Testis (tissue), 3 donors: ENCODE results near the gene CDH7. TPM values are rescaled to one million over a fixed set of nuclear protein-coding genes. Genes with fewer than 3 reads are reported as not detected.

Experiments used
- DNase-seq: peaks from one replicate; pipeline ENCODE4 v3.0.0-alpha.2; 2019
- H3K27ac ChIP-seq, 2 donors: fragments of 200-600 bp; sonication (generic); one replicate each; pipeline ENCODE4 v1.5.1; 2019
- H3K27me3 ChIP-seq: fragments of 200-600 bp; sonication (generic); one replicate; pipeline ENCODE4 v1.5.1; 2019
- H3K36me3 ChIP-seq: fragments of 200-600 bp; sonication (generic); one replicate; pipeline ENCODE4 v1.5.1; 2017; ENCODE audit warnings: low read depth; ENCODE audit errors: missing control alignments
- H3K4me1 ChIP-seq: fragments of 200-600 bp; sonication (generic); one replicate; pipeline ENCODE4 v1.5.1; 2019
- H3K4me3 ChIP-seq, 2 donors: fragments of 200-600 bp; sonication (generic); one replicate each; pipeline ENCODE4 v1.5.1; 2017 to 2019
- H3K9me3 ChIP-seq: fragments of 200-600 bp; sonication (generic); one replicate; pipeline ENCODE4 v1.5.1; 2017
- POLR2A ChIP-seq: fragments of 450-650 bp; IDR thresholded peaks from one replicate; pipeline ENCODE4 v1.6.1; 2017; ENCODE audit warnings: antibody characterized with exemption, mild to moderate bottlenecking, moderate library complexity
- WGBS, 2 donors: methylation state at CpG; one replicate each; pipeline ENCODE4 v1.1.5; 2018; 5-methylcytosine and 5-hydroxymethylcytosine counted together
- intact Hi-C: fragments of 100-400 bp; cut with DNase I; formaldehyde crosslinking; loops from one replicate; pipeline ENCODE4 v1.15.1; 2023; ENCODE audit warnings: low total_unique reads
- polyA plus RNA-seq: library from polyadenylated mRNA; stranded (reverse); fragments of 350-450 nt; fragmentation: Illumina TruSeq; extraction: RNeasy Lipid Tissue Mini Kit (QIAGEN cat#74804); gene quantifications from one replicate; pipeline ENCODE4 v1.2.3, GENCODE V29; 2014; ENCODE audit warnings: low read depth, low replicate concordance; ENCODE audit not compliant: insufficient read depth
- total RNA-seq, 2 donors: library from RNA; depleted of rRNA; stranded (reverse); fragments of >200 nt; gene quantifications; one replicate each; pipeline ENCODE4 v1.2.3, GENCODE V29; 2016
- TF ChIP-seq, protein P1 (sequence below), 3 experiments: fragments of 450-650 bp in 2 of 3; fragments of 200-600 bp in 1 of 3; sonication (generic) in 1 of 3; IDR thresholded peaks; one replicate each; pipeline ENCODE4 v1.5.1; 2016 to 2019; ENCODE audit warnings: antibody characterized with exemption in 3 of 3, mild to moderate bottlenecking in 2 of 3, moderate library complexity in 1 of 3

The CDH7 gene
- total and polyA plus RNA-seq, 3 donors from 2014 or later, result 1.0 to 3.2 (median 1.2) TPM

DNA sequence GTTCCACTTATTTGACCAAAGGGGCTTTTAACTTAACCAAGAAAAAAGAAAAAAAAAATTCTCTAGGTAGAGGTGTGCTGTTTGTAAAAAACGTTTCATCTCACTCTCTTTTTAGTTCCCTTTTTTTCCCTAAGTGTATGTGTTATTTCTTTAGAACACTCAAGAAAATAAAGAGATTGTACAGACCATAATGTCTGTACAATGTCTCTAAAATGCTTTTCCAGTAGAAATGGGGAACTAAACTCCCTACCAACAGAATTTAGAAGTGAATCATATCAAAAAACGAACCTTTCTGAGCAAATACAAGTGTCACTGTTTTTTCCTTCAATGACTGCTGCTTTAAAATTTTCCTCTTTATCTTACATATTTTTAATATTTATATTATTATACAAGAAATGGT lies 72.0 kb downstream of the CDH7 start:
- intact Hi-C loops, result no loop called here
- no peaks in the 10 kb centered on the region for H3K36me3 ChIP-seq
- H3K4me3 ChIP-seq, result no peak overlapping the region
- H3K27me3 ChIP-seq, result no peaks in the 10 kb centered on the region
- no peak overlapping the region for H3K27ac ChIP-seq
- TF ChIP-seq, protein P1, sequence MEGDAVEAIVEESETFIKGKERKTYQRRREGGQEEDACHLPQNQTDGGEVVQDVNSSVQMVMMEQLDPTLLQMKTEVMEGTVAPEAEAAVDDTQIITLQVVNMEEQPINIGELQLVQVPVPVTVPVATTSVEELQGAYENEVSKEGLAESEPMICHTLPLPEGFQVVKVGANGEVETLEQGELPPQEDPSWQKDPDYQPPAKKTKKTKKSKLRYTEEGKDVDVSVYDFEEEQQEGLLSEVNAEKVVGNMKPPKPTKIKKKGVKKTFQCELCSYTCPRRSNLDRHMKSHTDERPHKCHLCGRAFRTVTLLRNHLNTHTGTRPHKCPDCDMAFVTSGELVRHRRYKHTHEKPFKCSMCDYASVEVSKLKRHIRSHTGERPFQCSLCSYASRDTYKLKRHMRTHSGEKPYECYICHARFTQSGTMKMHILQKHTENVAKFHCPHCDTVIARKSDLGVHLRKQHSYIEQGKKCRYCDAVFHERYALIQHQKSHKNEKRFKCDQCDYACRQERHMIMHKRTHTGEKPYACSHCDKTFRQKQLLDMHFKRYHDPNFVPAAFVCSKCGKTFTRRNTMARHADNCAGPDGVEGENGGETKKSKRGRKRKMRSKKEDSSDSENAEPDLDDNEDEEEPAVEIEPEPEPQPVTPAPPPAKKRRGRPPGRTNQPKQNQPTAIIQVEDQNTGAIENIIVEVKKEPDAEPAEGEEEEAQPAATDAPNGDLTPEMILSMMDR (IDR thresholded peaks at IDR 0.05), result no peak
- TF ChIP-seq POLR2A, result no peak
- no peak for DNase-seq
- no peaks in the 10 kb centered on the region for H3K9me3 ChIP-seq
- 60 to 70% methylated on average over 2 of the region's 2 CpGs for WGBS, 2 donors
- H3K4me1 ChIP-seq, result no peaks in the 10 kb centered on the region

DNA sequence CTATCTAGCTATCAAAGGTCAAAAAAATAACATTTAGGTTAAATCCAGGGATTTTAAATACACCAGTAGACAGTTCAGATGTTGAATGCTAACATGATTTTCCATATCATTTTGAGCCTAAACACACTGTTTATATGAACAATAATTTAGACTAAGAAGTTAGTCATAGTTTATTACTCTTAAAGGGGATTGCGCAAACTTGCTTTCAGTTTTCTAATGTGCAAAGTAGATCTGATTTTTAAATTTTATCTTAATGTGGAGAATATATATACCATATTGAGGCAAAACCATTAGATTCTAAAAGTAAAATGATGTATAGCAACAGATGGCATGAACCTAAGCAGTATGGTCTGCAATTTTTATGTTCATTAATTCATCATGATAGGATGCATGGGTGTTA lies 76.6 kb downstream of the CDH7 start:
- TF ChIP-seq POLR2A, result no peak
- TF ChIP-seq, protein P1 (IDR thresholded peaks at IDR 0.05), result no peak
- DNase-seq, result no peak
- Histone ChIP-seq H3K27me3 (no peaks in the 10 kb centered on the region), H3K9me3 (no peaks in the 10 kb centered on the region), H3K27ac (no peak overlapping the region), H3K4me3 (no peak overlapping the region), H3K36me3 (no peaks in the 10 kb centered on the region), H3K4me1 (no peaks in the 10 kb centered on the region)
- intact Hi-C loops, result no loop called here
- 97 to 100% methylated on average over 1 of the region's 1 CpG for whole genome bisulfite sequencing, 2 donors

DNA sequence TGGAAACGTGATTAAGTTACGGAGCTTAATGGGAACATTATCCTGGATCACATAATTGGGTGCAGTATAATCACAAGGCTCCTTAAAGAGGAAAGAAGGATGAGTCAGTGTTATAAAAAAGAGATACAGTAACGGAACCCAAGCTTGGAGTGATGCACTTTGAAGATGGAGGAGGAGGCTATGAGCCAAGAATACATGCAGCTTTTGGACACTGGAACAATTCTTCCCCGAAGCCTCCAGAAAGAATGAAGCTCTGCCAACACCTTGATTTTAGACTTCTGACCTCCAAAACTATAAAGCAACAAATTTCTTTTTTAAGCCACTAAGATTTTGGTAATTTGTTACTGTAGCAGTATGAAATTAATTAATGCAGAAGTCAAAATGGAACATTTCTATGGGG lies 85.1 kb downstream of the CDH7 start:
- Histone ChIP-seq H3K36me3 (no peaks in the 10 kb centered on the region), H3K4me1 (no peaks in the 10 kb centered on the region), H3K27me3 (no peaks in the 10 kb centered on the region), H3K27ac (no peak overlapping the region), H3K4me3 (no peak overlapping the region), H3K9me3 (no peaks in the 10 kb centered on the region)
- DNase-seq, result no peak
- 43 to 46% methylated on average over 4 of the region's 4 CpGs for WGBS, 2 donors
- TF ChIP-seq, protein P1 (IDR thresholded peaks at IDR 0.05), result no peak
- no peak for TF ChIP-seq POLR2A
- intact Hi-C loops, result no loop called here

DNA sequence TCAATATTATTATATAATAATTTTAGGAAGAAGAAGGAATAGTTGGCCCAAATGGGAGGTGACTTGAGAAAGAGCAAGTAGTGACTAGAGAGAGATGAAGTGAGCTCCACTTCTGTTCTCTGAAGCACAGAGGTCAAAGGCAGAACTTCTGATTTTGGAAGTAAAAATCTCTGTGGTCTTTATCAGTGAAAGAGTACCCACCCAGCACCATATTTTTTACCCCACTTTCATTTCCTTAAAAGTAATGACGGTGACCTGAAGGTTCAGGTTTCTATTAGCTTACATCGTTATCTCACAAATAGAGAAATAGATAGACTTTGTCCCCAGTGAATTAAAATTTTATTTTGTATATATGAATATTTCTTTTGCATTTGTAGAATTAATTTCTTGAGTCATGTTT lies 95.3 kb downstream of the CDH7 start:
- no peak for DNase-seq
- Histone ChIP-seq H3K27me3 (no peaks in the 10 kb centered on the region), H3K4me3 (no peak overlapping the region), H3K4me1 (no peaks in the 10 kb centered on the region), H3K36me3 (no peaks in the 10 kb centered on the region), H3K27ac (no peak overlapping the region), H3K9me3 (no peaks in the 10 kb centered on the region)
- 90 to 94% methylated on average over 2 of the region's 2 CpGs for WGBS, 2 donors
- TF ChIP-seq POLR2A, result no peak
- TF ChIP-seq, protein P1 (IDR thresholded peaks at IDR 0.05), result no peak
- intact Hi-C loops, result no loop called here

DNA sequence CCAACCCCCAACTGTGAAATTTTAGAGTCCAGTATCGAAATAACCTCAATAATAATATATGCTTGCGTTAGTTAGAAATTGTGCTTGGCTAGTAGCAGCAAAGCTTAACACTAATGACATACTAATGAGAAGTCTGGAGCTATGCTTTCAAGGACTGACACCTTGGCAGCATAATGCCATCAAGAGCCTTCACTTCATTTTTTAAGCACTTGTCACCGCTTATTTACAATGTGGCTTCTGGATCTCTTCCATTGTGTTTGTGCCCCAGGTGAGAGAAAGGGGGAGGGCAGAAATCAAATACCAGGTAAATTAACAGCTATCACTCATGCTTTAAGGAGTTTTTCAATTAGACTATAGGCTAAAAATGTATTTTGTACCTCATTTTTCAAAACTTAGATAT lies 101.5 kb downstream of the CDH7 start:
- WGBS, 2 donors, result 92 to 99% methylated on average over 3 of the region's 3 CpGs
- intact Hi-C loops, result no loop called here
- Histone ChIP-seq H3K36me3 (no peaks in the 10 kb centered on the region), H3K27me3 (no peaks in the 10 kb centered on the region), H3K9me3 (no peaks in the 10 kb centered on the region), H3K4me1 (no peaks in the 10 kb centered on the region), H3K27ac (no peak overlapping the region), H3K4me3 (no peak overlapping the region)
- TF ChIP-seq, protein P1 (IDR thresholded peaks at IDR 0.05), result no peak
- no peak for TF ChIP-seq POLR2A
- no peak for DNase-seq
